HG02870 (cell line): ENCODE results near the gene PADI1.

Experiments
- ATAC-seq: cut with Tn5 transposase; IDR thresholded peaks from one replicate; pipeline ENCODE4 v1.9.1; 2021; ENCODE audit warnings: mild to moderate bottlenecking, moderate library complexity; ENCODE audit not compliant: unreplicated experiment

Gene PADI1

DNA sequence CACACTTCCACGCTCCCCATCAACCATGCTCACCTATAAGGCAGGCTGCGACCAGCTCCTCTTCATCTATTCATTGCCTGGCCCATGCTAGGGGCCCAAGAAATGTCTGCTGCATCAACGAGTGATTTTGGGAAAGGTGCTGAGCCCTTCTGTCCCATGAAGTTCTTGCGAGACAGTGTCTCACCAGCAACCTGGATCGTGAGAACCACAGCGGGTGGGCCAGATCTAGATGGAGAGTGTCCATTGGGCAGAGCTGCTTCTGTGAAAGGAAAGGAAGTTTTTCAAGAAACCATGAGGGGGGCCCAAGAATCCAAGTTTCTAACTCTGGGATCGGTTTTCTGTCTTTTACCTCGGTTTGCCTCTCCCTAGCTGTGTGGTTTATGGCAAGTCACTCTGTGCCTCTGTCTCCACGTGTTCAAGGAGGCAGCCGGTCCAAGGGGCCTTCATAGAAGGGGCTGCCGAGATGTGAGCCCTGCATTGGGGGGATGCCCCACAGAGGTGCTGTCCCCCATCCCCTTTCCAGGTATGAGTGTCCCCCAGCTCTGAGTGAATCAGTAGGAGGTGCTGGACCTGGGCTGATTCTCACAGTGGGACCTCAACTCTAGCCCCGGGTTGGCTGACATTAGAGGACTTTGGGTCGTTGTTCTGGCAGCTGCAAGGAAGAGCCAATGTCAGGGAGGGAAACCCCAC, 8.3 kb upstream of the PADI1 start:
- no peak for ATAC-seq

DNA sequence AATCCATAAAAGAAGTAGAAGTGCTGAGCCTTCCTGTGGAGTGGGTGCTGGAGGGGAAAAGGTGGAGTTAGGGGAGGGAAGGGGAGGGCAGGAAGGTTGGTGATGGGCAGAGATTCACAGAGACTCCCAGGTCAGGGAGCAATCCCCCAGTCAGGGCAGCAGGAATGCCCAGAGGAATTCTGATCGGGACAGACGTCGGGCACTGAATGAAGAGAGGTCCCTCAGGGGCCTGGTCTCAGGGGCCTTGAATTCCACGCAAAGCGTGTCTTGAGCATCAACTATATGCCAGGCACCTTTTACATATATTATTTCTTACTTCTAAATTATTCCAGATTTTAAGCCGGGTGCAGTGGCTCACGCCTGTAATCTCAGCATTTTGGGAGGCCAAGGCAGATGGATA, 7.2 kb upstream of the PADI1 start:
- ATAC-seq, result no peak

DNA sequence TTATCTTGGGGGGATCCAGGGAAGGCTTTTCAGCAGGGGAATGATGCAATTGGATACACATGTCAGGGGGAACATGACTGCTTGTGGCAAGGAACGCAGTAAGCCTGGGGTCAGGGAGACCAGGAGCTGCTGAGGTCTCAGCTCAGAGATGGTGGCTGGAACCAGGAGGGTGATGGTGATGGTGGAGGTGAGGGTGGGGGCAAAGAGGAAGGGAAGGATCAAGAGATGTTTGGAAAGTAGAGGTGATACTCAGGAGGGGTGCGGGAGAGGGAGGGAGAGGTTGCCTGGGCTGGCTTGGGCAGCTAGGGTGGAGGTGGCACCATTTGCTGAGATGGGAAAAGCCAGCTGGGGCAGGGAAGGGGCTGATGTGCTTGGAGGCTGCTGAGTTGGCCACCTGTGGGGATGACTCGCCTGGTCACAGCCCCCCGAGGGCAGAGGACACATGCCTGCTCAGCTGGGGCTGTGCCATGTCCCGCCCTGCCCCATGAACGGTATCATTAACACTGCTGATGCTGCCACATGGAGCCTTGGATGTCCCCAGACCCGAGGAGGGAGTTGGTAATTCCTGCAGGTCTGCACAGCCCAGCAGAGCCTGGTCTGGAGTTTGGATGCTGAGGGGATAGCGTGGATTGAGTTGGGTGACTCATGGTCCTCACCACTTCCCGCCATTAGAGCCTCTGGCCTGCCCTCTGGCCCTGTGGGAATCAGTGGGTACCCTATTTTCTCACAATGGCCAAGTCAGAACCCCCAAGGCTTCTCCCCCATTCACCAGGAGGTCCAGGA, 6.3 kb upstream of the PADI1 start:
- ATAC-seq, result no peak

DNA sequence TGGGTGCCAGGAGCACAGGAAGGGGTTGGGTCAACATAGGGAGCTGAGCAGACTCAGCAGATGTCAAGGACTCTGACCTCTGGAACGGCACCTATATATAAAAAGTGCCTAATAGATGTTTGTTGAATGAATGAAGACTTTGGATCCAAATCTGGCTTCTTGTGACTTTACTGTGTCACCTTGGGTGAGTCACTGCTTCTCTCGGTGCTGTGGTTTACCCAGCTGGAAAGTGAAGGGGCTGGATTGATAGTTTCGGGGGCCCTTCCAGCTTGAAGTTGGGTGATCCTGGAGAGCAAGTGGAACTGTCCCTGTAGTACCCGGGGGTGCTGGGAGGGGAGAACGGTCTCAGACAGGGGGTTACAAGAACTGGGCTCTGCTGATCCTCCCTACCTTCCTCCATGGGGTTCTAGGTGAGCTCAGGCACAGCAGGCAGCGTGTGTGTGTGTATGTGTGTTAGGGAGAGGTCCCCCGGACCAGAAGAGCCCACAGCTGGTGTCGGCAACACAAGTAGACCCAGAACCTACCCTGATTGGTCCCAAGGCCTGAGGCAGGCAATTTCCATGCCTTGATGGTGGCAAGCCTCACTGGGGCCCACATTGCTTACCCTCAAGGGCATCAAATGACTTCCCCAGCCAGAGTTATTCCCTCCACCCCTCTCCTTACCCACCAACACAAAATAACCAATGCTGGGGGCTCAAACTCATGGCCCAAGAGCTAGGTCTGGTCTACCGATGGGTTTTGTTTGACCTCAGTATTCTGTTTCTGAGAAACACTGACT, 5.5 kb upstream of the PADI1 start:
- no peak for ATAC-seq

DNA sequence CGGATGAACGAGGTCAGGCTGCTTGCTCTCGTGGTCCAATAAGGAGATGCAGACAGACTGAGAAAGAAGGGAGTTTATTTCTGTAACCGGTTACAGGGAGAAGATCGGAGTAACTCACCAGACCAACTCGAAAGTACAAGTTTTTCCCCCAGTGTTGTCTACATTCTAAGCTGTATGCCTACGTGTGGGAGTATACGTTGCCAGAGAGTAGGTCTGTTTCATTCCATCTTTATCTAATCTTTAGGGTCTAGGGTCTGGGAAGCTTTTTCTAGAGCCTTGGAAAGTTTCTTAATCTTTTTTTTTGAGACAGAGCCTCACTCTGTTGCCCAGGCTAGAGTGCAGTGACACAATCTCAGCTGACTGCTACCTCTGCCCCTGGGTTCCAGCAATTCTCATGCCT, 4.7 kb upstream of the PADI1 start:
- no peak for ATAC-seq

DNA sequence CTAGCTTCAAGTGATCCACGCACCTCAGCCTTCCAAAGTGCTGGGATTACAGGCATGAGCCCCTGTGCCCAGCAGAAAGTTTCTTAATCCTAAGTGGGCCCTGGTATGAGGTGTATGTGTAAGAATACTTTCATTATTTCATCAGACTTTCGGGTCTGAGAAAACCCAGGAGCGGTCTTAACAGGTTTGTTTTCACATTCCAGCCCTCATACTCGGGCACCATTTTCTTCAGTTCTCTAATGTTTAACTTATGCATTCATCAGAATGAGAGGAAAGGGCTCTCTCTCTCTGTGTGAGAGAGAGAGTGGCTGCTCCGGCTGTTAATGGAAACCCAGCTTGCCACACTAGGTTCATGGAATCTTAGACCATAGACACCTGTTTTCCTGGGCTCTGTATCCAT, 4.2 kb upstream of the PADI1 start:
- no peak for ATAC-seq

DNA sequence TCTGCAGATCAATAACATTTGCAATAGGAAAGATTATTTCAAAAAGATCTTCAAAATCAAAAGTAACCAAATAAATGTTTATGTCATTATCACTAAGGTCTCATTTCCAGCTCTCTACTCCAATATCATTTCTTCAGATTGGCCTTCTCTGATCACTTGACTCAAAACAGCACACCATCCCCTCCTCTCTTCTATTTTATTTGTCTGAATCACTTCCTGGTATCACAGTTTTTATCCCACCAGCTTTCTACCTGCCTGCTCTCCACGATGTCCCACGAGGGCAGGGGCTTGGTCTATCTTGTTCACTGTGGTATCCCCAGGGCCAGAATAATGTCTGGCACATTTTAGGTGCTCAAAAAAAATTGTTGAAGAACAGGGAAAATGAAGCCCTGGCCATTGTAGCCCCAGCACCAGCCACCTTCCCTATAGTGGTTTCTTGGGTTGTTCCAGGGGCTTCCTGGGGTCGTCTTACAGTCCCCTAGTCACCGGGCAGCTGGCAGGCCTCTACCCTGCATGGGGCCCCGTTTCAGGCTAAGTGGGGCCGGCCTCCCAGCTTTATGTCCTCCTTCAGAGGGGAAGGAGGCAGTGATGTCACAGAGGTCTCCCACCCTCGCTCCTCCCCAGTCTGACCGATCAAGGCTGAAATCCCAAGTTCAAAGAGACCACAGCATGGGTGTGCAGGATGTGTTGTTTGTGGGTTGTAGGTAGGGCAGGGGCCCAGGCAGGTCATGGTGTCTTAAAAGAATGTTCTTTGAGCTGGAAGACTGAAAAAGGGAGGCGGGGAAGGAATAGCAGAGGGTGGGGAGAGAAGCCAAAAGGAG, 3.5 kb upstream of the PADI1 start:
- no peak for ATAC-seq

DNA sequence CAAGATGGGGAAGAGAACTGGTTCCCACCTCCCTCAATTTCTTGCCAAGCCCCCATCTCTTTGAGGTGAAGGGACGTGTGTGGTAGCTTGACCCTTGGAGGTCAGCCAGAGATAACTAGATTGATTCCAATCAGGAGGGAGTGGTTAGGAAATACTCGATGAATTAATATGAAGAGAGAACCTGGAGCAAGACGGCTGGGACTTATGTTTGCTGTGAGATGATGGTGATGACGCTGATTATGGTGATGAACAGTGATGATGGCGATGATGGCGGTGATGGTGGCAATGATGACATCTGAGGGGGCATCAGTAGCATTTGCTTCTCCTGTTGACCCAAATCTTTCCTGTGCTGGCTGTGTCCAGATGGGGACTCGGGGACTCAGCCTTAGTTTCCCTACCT, 724 bp downstream of the PADI1 start:
- no peak for ATAC-seq

DNA sequence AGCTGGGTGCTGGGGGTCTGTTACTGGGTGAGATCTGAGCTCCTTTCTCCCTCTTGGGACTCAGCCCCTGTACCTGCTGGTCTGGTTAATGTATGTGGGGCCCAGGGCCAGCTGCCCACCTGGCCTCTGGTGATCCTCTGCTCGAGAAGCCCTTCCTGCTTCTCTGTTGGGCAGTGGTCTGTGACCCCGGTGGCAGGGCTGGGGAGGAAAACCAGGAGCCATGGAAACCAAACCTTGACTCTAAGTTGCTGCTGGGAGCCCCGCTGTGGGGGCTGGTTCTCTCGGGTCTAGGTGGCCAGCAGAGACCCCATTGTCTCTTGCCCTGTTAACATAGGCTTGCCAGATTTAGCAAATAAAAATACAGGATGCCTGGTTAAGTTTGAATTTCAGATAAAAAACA, 1.3 kb downstream of the PADI1 start:
- ATAC-seq, result no peak

DNA sequence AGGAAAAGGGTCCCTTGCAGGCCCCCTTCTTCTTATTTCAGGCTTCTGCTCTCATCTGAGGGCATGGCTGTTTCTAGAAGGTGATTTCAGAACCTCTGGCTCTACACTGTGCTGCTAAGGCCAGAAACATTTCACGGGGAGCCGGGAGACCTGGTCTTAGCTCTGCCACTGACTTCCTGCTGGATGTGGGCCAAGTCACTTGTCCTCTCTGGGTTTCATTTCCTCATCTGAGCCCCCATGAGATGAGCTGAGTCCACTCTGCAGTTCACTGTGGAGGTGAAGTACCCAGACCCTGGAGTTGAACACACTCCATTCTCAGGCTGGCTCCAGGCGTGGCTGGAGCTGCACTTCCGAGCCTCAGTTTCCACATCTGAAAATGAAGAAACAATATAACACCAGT, 2.1 kb downstream of the PADI1 start:
- ATAC-seq, result no peak

DNA sequence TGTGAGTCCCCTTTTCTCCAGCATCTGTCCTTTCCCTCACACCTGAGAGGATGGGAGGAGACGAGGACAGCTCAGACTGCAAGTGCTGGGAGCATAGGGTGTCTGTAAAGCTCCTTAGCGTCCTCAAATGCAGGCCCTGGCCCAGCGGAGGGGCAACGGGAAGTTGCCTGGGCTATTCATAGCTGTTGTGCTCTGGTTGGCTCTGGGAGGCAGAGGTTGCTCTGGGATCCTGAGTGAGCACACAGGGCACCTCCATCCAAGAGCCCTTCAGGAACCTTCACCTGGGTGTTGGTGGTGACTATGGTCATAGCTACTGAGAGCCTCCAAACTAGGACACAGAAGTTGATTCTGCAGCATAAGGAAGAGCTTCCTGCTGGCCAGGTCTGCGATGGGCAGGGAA, 2.6 kb downstream of the PADI1 start:
- no peak for ATAC-seq

DNA sequence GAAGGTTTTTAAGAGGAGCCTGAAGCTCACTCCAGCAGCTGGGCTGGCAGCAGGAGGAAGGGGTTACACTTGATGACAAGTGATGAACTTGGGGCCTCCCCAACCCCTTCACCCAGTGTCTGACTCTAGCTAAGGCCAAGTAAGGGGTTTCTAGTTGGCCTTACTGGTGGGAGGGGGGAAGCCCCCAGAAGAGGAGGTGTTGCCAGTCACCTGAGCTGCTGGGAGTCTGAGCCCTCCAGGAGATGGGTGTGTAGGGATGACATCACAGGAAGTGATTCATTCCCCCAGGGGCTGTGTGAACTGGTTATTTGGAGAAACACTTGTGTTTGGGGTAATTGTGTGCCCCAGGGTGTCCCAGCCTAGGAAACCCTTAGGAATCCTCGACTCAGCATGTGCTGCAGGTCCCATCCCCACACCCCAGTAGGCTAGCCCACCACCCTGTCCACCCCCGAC, 3.1 kb downstream of the PADI1 start:
- no peak for ATAC-seq

DNA sequence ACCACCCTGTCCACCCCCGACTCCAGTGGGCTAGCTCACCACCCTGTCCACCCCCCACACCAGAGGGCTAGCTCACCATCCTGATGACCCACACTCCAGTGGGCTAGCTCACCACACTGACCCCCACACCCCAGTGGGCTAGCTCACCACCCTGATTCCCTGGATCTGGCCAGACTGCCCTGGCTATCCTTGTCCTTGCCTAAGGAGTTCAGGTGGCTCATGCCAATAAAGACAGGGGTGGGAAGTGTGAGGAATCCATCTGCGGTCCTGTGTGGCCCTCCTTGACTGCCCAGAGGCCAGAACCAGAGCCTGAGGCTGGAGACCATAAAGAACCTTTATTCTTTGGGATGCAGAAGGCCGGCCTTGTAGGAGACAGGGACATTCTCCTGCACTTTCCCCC, 3.6 kb downstream of the PADI1 start:
- no peak for ATAC-seq

DNA sequence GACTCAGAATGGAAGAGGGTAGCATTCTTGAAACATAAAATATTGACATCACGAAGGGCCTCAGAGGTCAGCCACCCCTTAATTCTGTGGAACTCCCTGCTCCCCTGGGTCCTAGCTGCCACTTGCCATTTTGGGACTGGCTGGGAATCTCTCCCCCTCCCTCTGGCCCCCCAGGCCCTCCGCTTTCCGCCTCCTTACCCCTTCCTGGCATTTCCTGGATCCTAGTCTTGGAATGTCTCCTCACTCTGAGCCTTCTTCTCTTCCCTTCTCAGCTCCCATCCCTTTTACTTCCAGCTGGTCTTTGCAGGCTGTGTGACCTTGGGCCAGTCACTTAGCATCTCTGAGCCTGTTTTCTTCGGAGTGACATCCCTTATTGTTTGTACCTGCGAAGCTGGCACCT, 4.5 kb downstream of the PADI1 start:
- ATAC-seq, result no peak

DNA sequence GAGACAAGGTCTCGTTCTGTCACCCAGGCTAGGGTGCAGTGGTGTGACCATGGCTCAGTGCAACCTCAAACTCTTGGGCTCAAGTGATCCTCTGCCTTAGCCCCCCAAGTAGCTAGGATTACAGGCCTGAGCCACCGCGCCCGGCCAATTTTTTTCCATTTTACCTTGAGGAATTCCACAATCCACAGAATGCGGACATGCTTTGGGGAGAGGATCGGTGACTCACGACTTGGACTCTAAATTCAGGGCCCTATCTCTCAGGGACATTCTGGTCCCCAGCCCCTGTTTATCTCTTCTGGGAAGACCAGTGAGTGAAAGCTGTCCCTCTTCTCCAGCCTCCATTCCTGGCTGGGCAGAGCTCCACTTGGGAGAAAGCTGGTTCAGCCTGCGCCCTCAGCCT, 5.2 kb downstream of the PADI1 start:
- ATAC-seq, result no peak

DNA sequence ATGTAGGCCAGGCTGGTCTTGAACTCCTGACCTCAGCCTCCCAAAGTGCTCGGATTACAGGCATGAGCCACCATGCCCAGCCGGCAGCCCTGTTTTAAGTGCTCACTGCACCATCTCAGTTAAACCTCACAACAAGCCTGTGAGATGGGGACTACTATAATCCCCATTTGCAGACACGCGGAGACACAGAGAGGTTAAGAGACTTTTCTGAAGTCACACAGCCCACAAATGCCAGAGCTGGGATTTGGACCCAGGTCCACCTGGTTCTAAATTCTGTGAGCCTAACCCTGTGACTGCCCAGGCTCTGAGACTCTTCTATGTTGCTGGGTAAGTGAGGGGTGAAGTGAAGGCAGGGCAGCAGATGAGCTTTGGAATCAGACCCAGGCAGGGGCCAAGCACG, 6.4 kb downstream of the PADI1 start:
- no peak for ATAC-seq

DNA sequence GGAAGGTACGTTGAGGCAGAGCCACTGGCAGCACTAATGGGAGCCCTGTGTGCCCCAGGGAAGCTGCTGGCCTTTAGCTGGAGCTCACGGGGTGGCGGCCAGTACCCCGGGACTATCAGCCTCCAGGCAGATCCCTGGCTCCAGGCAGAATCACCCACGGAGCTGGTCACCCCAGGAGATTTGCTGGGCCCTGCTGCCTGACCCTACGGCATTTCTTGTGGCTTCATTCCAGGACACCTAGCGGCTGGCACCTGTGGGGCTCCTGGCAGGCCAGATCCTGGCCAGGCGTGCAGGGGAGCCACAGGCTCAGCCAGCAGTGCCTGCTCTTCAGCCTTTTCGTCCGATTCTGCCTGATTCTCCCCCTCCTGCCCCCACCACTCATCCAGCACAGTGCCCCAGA, 7.1 kb downstream of the PADI1 start:
- no peak for ATAC-seq

DNA sequence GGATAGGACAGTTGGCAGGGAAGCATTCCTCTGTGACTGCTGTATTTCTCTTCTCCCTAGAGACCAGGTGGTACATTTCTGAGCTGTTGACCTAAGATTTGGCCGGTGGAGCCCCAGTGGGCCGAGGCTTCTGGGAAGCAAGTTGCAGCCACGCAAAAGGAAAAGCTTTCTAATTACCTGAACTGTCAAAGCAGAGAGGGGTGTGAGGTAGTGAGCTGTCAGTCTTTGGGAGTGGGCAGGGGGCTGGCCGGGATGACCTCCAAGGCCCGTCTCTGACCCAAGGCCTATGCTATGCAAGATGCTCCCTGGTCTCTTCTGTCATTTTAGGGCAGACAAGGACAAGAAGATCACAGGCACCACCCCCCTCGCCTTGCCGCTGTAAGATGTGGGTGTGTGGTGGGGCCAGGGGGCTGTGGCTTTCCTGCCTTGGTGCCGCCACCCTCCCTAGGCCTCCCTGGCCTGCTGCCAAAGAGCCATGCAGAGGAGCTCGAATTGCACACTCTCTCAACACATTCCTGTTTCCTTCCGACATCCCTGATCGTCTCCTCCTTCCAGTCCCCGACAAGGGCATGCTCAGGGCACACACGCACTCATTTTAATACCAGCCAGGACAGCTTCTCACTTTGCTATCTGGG, 7.7 kb downstream of the PADI1 start:
- no peak for ATAC-seq

DNA sequence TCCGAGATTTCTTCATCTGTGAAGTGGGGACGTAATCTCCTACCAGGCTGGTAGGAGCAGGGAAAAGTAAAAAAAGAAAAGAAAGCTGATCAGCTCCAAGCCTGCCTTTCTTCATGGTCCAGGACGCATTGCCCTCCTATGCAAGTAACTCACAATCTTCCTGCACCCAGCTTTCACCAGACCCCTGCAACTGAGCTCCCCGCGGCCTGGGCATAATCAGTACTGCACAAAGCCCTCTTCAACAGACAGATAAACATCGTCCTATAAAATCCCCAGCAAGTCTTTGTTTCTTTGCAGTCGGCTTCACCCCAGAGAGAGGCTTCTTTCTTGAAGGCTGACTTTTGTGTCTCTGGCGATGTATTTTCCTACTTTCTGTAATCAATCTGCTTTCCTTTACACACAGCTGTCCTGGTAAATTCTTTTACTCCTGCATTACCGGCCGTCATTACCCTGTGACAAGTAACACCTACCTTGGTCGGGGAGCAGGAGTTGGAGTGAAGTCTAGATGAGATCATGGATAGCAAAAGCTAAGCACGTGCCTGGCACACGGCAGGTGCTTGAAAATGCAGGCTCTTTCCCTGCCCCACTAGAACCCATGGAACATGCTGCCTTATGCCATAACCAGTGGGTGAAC, 8.3 kb downstream of the PADI1 start:
- ATAC-seq, result no peak

DNA sequence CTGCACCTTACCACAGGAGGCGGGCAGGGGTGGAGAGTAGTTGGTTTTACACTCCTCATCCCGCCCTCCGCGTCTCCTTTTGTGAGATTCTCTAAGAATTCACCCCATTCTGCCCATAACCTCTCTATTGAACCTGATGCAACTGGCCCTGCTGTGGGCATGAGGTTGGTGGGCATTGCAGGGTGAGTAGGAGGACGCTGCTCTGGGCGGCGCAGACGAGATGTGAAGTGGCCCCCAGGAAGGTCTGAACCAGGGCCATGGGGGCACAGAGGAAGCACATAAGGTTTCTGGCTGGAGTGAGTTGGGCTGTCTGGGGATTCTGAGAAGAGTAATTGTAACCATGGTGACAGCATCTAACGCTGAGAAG, 8.8 kb downstream of the PADI1 start:
- no peak for ATAC-seq
